Measurements from ENCODE around the gene ACP3.

The ACP3 gene

GRCh38 chr3:132318451-132318850, 1.2 kb downstream of the ACP3 start:
- no peak for DNase-seq

GRCh38 chr3:132321304-132321703, 4.1 kb downstream of the ACP3 start:
- DNase-seq = no peak

GRCh38 chr3:132325103-132325606, 7.9 kb downstream of the ACP3 start:
- DNase-seq = no peak

- no peak for DNase-seq
Observed at GRCh38 chr3:132325634-132326033, 8.4 kb downstream of the ACP3 start.

GRCh38 chr3:132326251-132326650, 9.0 kb downstream of the ACP3 start:
- DNase-seq = no peak

GRCh38 chr3:132332082-132332481, 14.9 kb downstream of the ACP3 start:
- DNase-seq = no peak

- DNase-seq = no peak
Observed at GRCh38 chr3:132332508-132332907, 15.3 kb downstream of the ACP3 start.

- no peak for DNase-seq
Observed at GRCh38 chr3:132341746-132342145, 24.5 kb downstream of the ACP3 start.

GRCh38 chr3:132342183-132342582, 25.0 kb downstream of the ACP3 start:
- no peak for DNase-seq

GRCh38 chr3:132342610-132343009, 25.4 kb downstream of the ACP3 start:
- no peak for DNase-seq

GRCh38 chr3:132343018-132343612, 25.9 kb downstream of the ACP3 start:
- peak; percentile 20 for DNase-seq

GRCh38 chr3:132344666-132345280, 27.6 kb downstream of the ACP3 start:
- no peak for DNase-seq

- DNase-seq = no peak
Observed at GRCh38 chr3:132346841-132347736, 29.9 kb downstream of the ACP3 start.

GRCh38 chr3:132347811-132348210, 30.6 kb downstream of the ACP3 start:
- no peak for DNase-seq

- DNase-seq = no peak
Observed at GRCh38 chr3:132348531-132348930, 31.3 kb downstream of the ACP3 start.

GRCh38 chr3:132350814-132351213, 33.6 kb downstream of the ACP3 start:
- no peak for DNase-seq

- DNase-seq = no peak
Observed at GRCh38 chr3:132351222-132351806, 34.1 kb downstream of the ACP3 start.

- DNase-seq = peak; percentile 70
Observed at GRCh38 chr3:132352556-132353143, 35.4 kb downstream of the ACP3 start.

GRCh38 chr3:132354916-132355702, 37.9 kb downstream of the ACP3 start:
- no peak for DNase-seq

GRCh38 chr3:132356568-132356967, 39.4 kb downstream of the ACP3 start:
- no peak for DNase-seq

- DNase-seq = no peak
Observed at GRCh38 chr3:132360717-132361116, 43.5 kb downstream of the ACP3 start.

- DNase-seq = no peak
Observed at GRCh38 chr3:132362329-132362728, 45.1 kb downstream of the ACP3 start.
